NCI-H1417 treated with DMSO at 0.1 percent for 48 hours (cell line): Measurements from ENCODE around the gene KLHL29.

Experiments used
- DNase-seq: peaks from one replicate; lab custom pipeline; 2025; lab: John Stamatoyannopoulos, UW

Gene KLHL29

DNA sequence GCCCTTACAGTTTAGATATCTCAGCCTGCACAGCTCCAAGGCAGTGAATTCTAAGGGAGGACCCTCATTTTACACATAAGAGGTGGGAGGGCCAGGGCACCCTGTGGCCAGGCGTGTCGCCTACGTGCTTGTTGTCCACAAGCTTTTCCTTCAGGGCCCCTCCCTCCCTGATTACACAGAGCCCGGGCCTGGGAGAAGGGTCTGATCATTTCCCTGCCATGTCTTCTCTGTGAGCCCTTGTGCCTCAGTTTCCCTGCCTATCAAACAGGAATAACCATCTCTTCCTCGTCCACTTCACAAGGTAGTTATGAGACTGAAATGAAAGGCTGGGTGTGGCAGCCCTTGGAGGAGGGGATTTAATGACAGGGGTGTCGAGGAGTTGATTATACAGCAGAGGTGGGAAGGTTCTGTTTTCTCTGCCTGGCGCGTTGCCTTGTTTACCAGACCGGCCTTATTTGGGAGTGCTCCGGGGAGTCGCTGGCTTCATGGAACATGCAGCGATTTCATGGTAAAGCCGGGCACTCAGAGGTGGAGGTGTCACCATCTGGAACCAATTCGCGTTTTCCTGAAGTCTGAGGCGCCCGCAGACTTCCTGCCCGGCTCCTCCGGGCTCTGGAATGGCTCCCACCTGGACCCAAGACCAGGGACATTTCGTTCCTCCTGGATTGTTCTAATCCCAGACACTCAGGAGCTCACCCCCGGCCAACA, 208.9 kb downstream of the KLHL29 start:
- DNase-seq: peak; percentile 84

- no peak for DNase-seq
Measured at GRCh38 chr2:23594460-23594825, 209.5 kb downstream of the KLHL29 start.

- DNase-seq: no peak
Measured at GRCh38 chr2:23595021-23595420, 210.0 kb downstream of the KLHL29 start.

GRCh38 chr2:23595601-23596251, 210.7 kb downstream of the KLHL29 start:
- no peak for DNase-seq

DNA sequence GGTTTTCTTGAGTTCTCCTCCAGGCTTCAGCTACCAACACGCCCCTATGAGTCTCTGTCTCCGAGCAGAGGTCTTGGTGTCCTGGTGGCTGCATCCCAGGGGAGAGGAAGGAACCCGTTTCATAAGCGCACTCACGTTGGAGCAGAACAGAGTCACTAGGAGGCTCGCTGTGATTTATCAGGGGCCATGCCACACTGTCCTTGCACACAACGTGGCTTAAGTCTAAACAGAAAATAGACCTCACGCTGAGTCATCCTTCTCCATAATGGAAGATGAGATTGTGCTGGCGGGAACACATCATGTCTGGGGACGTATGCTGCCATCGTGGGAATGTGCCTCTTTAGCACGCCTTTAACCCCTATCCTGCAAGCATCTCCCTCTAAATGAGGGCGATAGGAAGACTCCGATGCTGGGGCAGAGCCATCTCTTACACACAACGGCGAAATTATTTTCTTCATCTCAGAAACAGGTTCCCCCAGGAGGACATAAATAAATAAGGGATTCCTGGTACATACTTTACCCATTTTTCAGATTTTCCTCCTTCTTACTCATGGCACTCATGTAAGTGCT, 211.4 kb downstream of the KLHL29 start:
- no peak for DNase-seq

- DNase-seq: no peak
Measured at GRCh38 chr2:23597687-23598086, 212.7 kb downstream of the KLHL29 start.

GRCh38 chr2:23599006-23599405, 214.0 kb downstream of the KLHL29 start:
- DNase-seq: no peak

DNA sequence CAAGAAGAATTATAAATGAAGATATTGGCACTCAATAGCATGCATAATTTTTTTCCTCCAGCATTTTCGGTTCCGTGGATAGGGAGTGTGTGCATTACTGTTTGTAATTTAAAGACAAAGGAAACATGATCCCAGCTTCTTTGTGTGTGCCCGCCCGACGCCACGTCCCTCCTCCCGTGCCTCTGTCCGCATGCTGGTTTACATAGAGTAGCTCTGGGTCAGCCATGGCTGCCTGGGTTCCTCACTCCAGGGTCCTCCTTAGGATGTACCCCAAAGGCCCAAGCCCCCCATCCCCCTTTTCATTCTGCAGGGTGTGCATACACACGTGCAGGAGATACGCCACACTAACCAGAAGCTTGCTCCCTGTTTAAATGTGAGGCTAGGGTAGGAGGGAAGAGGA, 214.7 kb downstream of the KLHL29 start:
- peak; percentile 35 for DNase-seq

DNA sequence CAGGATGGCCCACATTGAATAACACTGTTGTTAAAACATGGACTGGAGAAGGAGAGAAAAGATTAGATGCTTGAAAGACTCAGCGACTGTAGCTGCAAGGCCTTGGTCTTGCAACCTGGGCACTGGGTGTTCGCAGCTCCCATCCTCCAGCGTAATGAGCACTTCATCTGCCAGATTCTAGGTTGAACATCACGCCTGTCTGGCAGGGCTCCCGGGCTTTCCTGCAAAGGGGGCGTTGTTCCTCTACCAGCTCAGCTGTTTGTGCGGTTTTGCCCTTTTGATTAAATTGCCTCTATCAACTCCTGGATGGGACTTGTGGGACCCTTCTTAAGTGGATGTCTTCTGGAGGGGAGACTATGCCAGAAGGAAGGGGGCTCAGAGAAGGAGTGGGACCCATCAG, 215.4 kb downstream of the KLHL29 start:
- DNase-seq: no peak

DNA sequence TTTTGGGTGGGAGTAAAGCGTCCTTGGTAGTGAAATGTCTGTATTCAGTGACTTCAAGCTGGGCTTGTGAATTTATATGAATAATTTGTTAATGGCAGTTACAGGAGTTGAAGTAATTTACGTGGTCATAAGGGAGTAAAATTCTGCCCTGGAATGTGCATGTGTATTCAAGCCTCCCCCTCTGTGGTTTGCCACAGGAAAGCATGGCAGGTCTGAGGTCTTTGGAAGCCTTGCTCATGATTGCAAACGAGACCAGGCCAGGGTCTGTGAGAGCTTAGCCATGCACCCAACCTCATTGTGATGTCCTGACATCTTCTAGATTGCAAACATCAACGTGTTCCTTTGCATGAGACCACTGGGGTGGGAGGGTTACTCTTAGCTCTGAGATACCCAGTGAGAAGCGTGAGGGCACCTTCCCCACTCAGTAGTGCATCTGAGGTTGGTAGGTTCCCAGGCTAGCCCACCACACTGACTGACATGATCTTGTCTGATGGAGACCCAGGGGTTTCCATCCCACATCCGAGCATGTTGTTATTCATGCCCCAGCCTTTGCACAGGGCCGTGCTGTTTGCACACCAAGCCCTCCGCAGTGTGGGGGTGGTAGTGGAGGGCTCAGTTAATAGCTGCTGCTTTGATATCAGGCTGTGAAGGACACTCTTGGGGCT, 216.5 kb downstream of the KLHL29 start:
- no peak for DNase-seq

DNA sequence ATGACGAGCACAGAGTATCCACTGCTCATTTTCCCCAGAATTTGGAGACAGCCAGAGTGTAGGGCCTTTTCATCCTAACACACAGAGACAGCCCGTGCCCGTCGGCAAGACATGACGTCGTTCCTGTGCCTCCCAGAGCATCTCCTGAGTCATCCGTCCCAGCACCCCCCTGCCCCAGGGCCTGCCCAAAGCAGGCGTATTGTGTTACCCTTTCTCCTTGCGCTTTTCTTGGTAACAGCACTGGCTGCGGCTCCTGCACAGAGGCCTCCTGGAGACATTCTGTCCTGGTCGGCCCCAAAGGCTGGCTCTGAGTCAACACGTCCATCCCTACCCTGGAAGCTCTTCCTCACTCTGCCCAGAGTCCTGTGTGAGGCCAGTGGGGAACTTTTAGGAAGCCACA, 217.1 kb downstream of the KLHL29 start:
- no peak for DNase-seq

- no peak for DNase-seq
Measured at GRCh38 chr2:23603156-23603555, 218.2 kb downstream of the KLHL29 start.

DNA sequence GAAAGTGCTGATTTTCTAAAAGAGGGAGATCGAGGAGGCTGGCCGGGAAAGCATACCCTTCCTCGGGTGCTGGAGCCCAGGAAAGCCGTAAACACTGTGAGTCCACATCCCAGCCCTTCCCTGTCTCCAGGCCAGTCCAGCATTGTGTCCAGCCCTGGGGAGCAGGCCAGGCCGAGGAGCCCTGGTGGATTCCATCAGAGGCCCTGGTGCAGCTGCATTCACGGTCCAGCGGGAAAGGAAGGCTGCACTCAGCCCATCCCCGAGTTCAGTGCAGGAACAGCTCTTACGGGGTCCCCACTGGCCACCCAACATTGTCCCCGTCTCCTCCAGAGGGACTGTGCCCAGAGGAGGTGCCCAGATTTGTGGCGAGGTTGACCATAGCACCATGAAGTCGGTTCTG, 218.6 kb downstream of the KLHL29 start:
- DNase-seq: no peak

DNA sequence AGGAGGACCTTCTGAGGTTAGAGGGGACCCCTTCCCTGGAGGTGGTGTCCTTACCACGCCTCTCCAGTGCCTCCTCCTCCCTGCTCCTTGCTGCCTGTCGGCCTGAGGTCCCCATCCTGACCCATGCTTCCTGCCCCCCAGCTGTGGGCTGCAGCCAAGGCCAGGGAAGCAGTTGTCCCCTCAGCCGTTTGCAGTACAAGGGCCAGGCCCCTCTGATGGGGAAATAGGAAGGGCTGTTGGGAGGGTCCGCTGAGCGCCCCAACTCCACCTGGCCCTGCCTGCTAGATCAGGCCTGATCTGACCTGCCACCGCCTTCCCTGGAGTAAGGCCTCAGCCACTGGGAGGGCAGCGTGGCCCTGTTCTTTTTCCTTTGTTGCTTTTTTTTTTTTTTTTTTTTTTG, 219.8 kb downstream of the KLHL29 start:
- DNase-seq: no peak

GRCh38 chr2:23605236-23605635, 220.3 kb downstream of the KLHL29 start:
- no peak for DNase-seq

DNA sequence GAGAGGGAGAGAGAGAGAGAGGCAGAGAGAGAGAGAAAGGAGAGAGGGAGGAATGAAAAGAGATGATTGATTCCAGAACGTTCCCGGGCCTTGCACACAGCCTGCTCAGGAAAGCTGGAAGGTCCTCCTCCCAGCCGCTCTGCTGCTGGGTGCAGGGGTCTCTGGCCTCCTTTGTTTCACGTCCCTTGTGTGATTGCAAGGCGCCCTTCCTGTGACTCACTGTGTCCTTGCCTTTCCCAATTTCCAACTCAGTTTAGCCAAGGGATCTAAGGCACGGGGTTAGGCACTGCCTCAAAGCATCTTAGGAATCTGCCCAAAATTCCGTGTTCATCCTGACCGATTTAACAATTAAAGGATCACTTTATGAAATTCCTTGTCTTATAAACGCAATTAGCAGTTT, 221.2 kb downstream of the KLHL29 start:
- DNase-seq: no peak

DNA sequence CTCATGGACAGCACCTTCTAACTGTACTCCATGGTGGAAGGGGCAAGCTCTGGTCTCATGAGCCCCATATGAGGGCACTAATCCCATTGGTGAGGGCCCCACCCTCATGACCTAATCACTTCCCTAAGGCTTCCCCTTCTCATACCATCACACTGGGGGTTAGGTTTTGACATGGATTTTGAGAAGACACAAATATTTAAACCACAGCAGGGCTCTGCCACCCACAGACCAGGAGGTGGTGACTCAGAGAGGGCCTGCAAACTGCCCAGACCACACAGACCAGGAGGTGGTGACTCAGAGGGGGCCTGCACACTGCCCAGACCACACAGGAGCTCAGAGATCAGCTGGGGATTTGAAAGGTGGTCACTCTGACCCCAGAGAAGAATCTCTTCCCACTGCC, 222.0 kb downstream of the KLHL29 start:
- no peak for DNase-seq

- DNase-seq: no peak
Measured at GRCh38 chr2:23607925-23608324, 222.9 kb downstream of the KLHL29 start.

DNA sequence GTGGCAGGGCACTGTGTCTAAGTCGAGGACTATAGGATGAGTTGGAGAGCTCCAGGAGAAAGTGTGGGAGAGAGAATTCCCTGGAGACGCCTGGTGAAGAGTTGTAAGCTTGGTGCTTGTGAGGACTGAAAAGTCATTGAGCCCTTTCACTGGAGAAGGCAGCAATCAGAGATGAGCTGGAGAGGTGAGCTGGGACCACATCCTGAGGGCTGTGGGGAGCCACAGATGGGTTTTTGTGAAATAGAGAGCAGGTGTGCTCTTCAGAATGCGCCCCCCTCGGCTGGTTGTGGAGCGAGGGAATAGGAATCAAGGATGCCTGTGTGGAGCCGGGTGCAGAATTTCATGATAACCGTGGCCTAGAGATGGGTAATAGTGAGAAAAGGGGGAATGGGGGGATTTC, 224.3 kb downstream of the KLHL29 start:
- no peak for DNase-seq

GRCh38 chr2:23611839-23612238, 226.9 kb downstream of the KLHL29 start:
- no peak for DNase-seq

- DNase-seq: no peak
Measured at GRCh38 chr2:23614701-23615100, 229.7 kb downstream of the KLHL29 start.

- no peak for DNase-seq
Measured at GRCh38 chr2:23615216-23616020, 230.4 kb downstream of the KLHL29 start.
